Measurements from ENCODE around the gene BCCIP. TPM values are rescaled to one million over a fixed set of nuclear protein-coding genes. Genes with fewer than 3 reads are reported as not detected.

The BCCIP gene
- total RNA-seq, 1 experiment from 2014 or later: 113 TPM

GRCh38 chr10:125828311-125828710 is 5.0 kb downstream of the BCCIP start:
- ChIA-PET CTCF (no interaction called here), POLR2A (ENCODE audit: low non-redundant PET) (no interaction called here)
- Histone ChIP-seq H3K4me1 (ENCODE audit: insufficient read depth, low read length, poor library complexity, severe bottlenecking) (peaks cover 8% of the 10 kb centered on the region), H3K36me3 (ENCODE audit: insufficient read depth, low read length, poor library complexity, severe bottlenecking) (peaks cover 76% of the 10 kb centered on the region), H3K9me3 (ENCODE audit: low read depth, low read length, poor library complexity, severe bottlenecking) (no peaks in the 10 kb centered on the region), H3K4me3 (ENCODE audit: low read depth, low read length, poor library complexity, severe bottlenecking) (no peak overlapping the region), H3K27me3 (replicated peaks; ENCODE audit: insufficient read depth, low read depth, low read length, poor library complexity) (no peaks in the 10 kb centered on the region), H3K27ac (ENCODE audit: low read depth, low read length, poor library complexity, severe bottlenecking) (no peak overlapping the region)
- DNase-seq (ENCODE audit: low spot score): no peak
- intact Hi-C loops (cut with micrococcal nuclease; ENCODE audit: unreplicated experiment): no loop called here
- BruUV-seq (replicated peaks): no TSS peak
- no peak for TF ChIP-seq EZH2 (IDR thresholded peaks at IDR 0.05; ENCODE audit: borderline replicate concordance, low read depth, low read length, poor library complexity, severe bottlenecking)
- TF ChIP-seq, protein P1, sequence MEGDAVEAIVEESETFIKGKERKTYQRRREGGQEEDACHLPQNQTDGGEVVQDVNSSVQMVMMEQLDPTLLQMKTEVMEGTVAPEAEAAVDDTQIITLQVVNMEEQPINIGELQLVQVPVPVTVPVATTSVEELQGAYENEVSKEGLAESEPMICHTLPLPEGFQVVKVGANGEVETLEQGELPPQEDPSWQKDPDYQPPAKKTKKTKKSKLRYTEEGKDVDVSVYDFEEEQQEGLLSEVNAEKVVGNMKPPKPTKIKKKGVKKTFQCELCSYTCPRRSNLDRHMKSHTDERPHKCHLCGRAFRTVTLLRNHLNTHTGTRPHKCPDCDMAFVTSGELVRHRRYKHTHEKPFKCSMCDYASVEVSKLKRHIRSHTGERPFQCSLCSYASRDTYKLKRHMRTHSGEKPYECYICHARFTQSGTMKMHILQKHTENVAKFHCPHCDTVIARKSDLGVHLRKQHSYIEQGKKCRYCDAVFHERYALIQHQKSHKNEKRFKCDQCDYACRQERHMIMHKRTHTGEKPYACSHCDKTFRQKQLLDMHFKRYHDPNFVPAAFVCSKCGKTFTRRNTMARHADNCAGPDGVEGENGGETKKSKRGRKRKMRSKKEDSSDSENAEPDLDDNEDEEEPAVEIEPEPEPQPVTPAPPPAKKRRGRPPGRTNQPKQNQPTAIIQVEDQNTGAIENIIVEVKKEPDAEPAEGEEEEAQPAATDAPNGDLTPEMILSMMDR (conservative IDR thresholded peaks at IDR 0.05; ENCODE audit: low read depth, low read length): no peak

DNA sequence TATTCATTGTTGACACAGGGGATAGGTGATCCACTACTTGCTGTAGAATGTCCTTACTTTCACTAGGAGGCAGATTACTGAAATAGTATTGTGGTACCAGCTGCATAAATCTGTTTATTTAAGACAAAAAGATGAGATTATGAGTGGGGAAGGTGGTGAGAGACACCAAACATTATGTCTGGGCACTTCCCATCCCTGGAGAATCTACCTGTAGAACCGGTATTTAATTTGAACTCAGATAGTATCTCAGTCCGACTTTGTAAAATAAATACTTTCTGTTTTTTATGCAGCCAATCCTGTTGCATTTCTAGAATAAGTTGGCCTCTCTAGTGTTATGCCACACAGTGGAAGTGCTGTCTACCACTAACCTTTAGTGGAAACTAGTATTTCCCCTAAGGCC is 13.4 kb downstream of the BCCIP start:
- Histone ChIP-seq H3K4me1 (ENCODE audit: insufficient read depth, low read length, poor library complexity, severe bottlenecking) (no peaks in the 10 kb centered on the region), H3K9me3 (ENCODE audit: low read depth, low read length, poor library complexity, severe bottlenecking) (no peaks in the 10 kb centered on the region), H3K27ac (ENCODE audit: low read depth, low read length, poor library complexity, severe bottlenecking) (no peak overlapping the region), H3K4me3 (ENCODE audit: low read depth, low read length, poor library complexity, severe bottlenecking) (no peak overlapping the region), H3K27me3 (replicated peaks; ENCODE audit: insufficient read depth, low read depth, low read length, poor library complexity) (no peaks in the 10 kb centered on the region), H3K36me3 (ENCODE audit: insufficient read depth, low read length, poor library complexity, severe bottlenecking) (peaks cover 85% of the 10 kb centered on the region)
- no TSS peak for BruUV-seq (replicated peaks)
- no peak for DNase-seq (ENCODE audit: low spot score)
- ChIA-PET CTCF (no interaction called here), POLR2A (ENCODE audit: low non-redundant PET) (no interaction called here)
- TF ChIP-seq EZH2 (IDR thresholded peaks at IDR 0.05; ENCODE audit: borderline replicate concordance, low read depth, low read length, poor library complexity, severe bottlenecking): no peak
- TF ChIP-seq, protein P1 (conservative IDR thresholded peaks at IDR 0.05; ENCODE audit: low read depth, low read length): no peak
- intact Hi-C loops (cut with micrococcal nuclease; ENCODE audit: unreplicated experiment): no loop called here

GRCh38 chr10:125838802-125839575 is 15.6 kb downstream of the BCCIP start:
- Histone ChIP-seq H3K27ac (ENCODE audit: low read depth, low read length, poor library complexity, severe bottlenecking) (no peak overlapping the region), H3K36me3 (ENCODE audit: insufficient read depth, low read length, poor library complexity, severe bottlenecking) (peaks cover 70% of the 10 kb centered on the region), H3K27me3 (replicated peaks; ENCODE audit: insufficient read depth, low read depth, low read length, poor library complexity) (no peaks in the 10 kb centered on the region), H3K9me3 (ENCODE audit: low read depth, low read length, poor library complexity, severe bottlenecking) (no peaks in the 10 kb centered on the region), H3K4me1 (ENCODE audit: insufficient read depth, low read length, poor library complexity, severe bottlenecking) (no peaks in the 10 kb centered on the region), H3K4me3 (ENCODE audit: low read depth, low read length, poor library complexity, severe bottlenecking) (no peak overlapping the region)
- TF ChIP-seq EZH2 (IDR thresholded peaks at IDR 0.05; ENCODE audit: borderline replicate concordance, low read depth, low read length, poor library complexity, severe bottlenecking): no peak
- TF ChIP-seq, protein P1 (conservative IDR thresholded peaks at IDR 0.05; ENCODE audit: low read depth, low read length): no peak
- POLR2A ChIA-PET (ENCODE audit: low non-redundant PET): no interaction called here
- CTCF ChIA-PET: no interaction called here
- no TSS peak for BruUV-seq (replicated peaks)
- DNase-seq (ENCODE audit: low spot score): no peak
- intact Hi-C loops (cut with micrococcal nuclease; ENCODE audit: unreplicated experiment): no loop called here
